Mononuclear cell (primary cell): ENCODE data around the gene ASXL3. TPM values are rescaled to one million over a fixed set of nuclear protein-coding genes. Genes with fewer than 3 reads are reported as not detected.

Source experiments
- H3K27me3 ChIP-seq: 2 replicates; pipeline ENCODE4 v1.6.0; 2011; ENCODE audit warnings: low read length, control low read depth; ENCODE audit not compliant: insufficient read depth
- H3K4me1 ChIP-seq: 2 replicates; pipeline ENCODE4 v1.5.1; 2011; ENCODE audit warnings: mild to moderate bottlenecking, low read length, control low read depth; ENCODE audit not compliant: insufficient read depth
- H3K4me3 ChIP-seq: 2 replicates; pipeline ENCODE4 v1.5.1; 2011; ENCODE audit warnings: mild to moderate bottlenecking, low read length, moderate library complexity
- H3K9me3 ChIP-seq: 2 replicates; pipeline ENCODE4 v1.5.1; 2011; ENCODE audit warnings: low read depth, mild to moderate bottlenecking, control low read depth, low read length
- total RNA-seq: library from RNA; depleted of rRNA; stranded (reverse); fragments of >200 nt; gene quantifications from one replicate; pipeline ENCODE4 v1.2.3, GENCODE V29; 2012

The ASXL3 gene
- total RNA-seq, 1 donor = under 0.01 TPM

DNA sequence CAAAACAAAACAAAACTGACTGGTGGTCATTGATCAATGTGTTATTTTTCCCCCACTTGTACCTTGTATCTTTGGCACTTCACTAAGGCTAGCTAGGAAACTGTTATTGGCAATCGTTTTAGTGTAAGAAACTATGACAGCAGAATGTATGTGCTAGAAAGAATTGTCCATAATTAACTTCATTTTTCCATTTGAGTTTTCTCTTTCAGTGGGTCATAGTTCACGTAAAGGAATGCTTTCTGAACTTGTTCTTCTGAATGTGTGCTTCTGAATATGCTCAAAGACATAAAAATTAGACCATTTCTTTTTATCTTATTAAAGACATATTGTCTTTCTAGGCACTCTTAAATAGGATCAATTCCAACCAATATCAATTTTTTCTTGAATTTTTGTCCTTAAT, 132.2 kb downstream of the ASXL3 start:
- H3K9me3 ChIP-seq = peaks cover 8% of the 10 kb centered on the region

DNA sequence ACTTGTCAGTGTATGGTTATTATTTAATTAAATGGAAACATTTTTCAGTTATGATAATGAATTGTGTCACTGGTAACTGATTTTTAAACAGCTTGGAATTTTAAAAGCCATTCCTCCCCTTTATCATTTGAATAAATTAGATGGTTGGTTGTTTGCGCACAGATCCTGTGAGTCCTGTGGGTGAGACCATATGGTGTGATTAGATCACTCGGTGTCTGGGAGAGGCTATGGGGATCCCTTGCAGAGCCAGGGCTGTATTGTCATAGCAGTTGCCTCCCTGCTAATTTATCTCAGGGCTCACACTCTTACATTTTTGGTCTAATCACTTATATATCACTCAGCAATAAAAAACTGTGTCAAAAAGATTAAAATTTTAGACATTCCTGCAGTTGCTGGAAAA, 133.5 kb downstream of the ASXL3 start:
- H3K9me3 ChIP-seq = peaks cover 3% of the 10 kb centered on the region
- no peaks in the 10 kb centered on the region for H3K27me3 ChIP-seq
- H3K4me1 ChIP-seq = no peaks in the 10 kb centered on the region

More for the DNA sequence above, 132.2 kb downstream of the ASXL3 start:
- no peaks in the 10 kb centered on the region for H3K27me3 ChIP-seq
- H3K4me3 ChIP-seq = no peak overlapping the region
- H3K4me1 ChIP-seq = no peaks in the 10 kb centered on the region

DNA sequence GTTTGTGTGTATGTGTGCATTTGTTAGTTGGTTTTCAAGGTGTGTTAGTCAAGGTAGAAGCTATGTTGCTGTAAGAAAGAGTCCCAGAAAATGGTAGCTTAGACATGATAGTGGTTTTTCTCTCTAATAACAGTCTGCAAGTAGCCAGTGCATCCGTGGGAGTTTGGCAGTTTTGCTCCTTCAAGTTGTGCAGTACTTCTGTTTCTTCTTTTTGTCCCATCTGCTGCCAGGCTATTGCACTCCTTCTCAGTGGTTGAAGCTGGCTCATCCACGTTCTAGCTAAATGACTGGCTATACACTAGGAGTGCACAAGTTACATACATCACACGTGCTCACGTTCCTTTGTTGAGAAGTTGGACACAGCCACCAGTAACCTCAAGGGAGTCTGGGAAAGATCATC, 134.7 kb downstream of the ASXL3 start:
- H3K4me3 ChIP-seq = no peak overlapping the region
- H3K4me1 ChIP-seq = no peaks in the 10 kb centered on the region
- H3K9me3 ChIP-seq = no peaks in the 10 kb centered on the region
- no peaks in the 10 kb centered on the region for H3K27me3 ChIP-seq

More for the DNA sequence above, 133.5 kb downstream of the ASXL3 start:
- H3K4me3 ChIP-seq = no peak overlapping the region

DNA sequence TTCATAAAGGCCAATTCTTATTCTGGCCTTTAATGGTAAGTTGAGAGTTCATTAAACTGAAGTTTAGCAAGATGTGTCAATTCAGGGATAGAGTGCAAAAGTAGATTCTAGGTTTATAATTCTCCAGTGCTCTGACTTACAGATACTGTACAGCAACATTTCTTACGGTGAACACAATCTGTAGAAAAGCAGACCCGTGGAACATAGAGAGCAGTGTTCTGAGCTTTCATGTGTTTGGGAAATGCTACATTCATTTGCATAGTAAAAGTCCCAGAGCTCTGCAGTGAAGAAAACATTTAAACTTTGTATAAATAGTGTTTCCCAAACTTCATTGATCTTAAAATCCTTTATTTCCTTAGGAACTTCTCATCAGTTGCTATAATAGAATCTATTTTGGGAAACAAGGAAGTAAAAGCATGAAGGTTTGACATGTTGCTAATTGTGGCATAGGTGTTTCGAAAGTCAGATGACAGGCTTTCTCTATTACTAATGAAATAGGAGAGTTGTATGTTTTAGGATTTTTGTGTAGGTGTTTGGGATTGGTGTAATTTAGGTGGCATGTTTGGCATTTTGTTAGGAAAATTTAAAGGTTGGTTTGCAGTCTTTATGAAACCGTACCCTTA, 138.2 kb downstream of the ASXL3 start:
- H3K9me3 ChIP-seq = no peaks in the 10 kb centered on the region
- H3K27me3 ChIP-seq = no peaks in the 10 kb centered on the region
- no peak overlapping the region for H3K4me3 ChIP-seq
- H3K4me1 ChIP-seq = no peaks in the 10 kb centered on the region

DNA sequence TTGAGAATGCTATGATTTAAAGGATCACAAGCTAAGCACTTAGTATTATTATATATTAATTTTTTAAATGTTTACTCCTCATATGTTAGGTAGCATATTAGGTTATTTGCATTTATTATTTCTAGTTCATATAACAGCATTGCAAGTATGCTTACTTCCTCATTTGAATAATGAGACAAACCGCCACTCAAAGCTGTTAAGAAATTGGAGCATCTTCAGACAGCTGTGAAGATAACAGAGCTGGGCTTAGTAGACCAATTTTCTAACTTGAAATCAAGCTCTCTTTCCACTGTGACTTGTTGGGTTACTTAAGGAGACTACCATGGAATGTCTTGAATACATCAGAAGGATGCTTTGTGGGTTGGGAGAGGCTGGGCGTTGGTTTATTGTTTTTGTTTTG, 139.3 kb downstream of the ASXL3 start:
- no peaks in the 10 kb centered on the region for H3K27me3 ChIP-seq
- no peaks in the 10 kb centered on the region for H3K9me3 ChIP-seq
- no peaks in the 10 kb centered on the region for H3K4me1 ChIP-seq
- H3K4me3 ChIP-seq = no peak overlapping the region

DNA sequence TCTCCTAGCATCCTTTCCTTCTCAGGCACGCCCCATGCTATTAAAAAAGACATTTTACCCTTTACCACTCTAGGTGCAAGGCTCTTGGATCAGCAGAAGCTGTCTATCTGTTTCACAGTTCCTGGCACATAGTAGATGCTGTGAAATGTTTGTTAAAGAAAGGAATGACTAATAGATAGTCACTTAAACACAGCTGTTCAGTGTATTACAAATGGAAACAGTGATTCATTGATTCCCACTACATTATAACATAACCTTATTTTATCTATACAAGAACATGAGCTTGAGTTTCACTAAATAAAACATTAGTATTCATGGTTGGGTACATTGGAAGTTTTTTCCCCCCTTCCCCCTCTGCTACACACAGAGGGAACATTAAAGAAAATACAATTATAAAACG, 142.1 kb downstream of the ASXL3 start:
- Histone ChIP-seq H3K4me3 (no peak overlapping the region), H3K4me1 (no peaks in the 10 kb centered on the region), H3K27me3 (no peaks in the 10 kb centered on the region), H3K9me3 (no peaks in the 10 kb centered on the region)

DNA sequence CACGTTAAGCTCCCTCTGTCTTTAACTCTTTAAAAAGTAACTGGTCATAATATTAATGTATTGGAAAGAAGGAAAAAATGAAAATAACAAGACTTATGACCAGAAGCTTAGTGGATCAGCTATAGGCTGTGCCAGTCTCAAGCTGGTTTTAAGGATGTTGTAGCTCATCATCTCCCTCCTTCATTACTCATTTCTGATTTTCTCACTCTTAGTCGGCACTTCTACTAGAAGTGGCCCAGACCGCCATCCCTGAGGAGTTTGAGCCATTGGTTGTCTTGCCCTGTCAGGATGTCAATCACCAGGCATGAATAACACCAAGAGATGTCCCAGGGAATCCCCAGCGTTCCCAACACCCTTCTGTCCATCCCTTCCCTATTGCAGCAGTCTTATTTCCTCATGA, 151.5 kb downstream of the ASXL3 start:
- no peaks in the 10 kb centered on the region for H3K27me3 ChIP-seq
- no peak overlapping the region for H3K4me3 ChIP-seq
- H3K4me1 ChIP-seq = no peaks in the 10 kb centered on the region
- H3K9me3 ChIP-seq = no peaks in the 10 kb centered on the region

DNA sequence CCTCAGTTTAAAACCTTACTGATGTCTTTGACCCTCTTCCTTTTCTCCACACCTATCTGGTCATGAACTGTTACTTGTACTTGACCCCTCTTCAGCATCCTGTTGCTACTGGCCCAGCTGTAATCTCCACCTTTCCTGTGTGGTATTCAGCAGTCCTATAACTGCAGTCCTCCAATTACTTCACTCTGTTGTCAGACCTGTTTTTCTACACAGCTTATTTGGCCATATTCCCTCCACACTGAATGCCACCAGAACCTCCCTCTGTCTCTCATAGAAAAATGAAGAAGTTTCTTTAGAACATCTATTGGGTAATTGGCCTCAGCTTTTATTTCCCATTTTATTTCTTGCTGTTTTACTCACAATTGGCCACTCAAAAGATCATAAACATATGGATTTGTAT, 155.4 kb downstream of the ASXL3 start:
- Histone ChIP-seq H3K9me3 (no peaks in the 10 kb centered on the region), H3K27me3 (no peaks in the 10 kb centered on the region), H3K4me3 (no peak overlapping the region), H3K4me1 (no peaks in the 10 kb centered on the region)

DNA sequence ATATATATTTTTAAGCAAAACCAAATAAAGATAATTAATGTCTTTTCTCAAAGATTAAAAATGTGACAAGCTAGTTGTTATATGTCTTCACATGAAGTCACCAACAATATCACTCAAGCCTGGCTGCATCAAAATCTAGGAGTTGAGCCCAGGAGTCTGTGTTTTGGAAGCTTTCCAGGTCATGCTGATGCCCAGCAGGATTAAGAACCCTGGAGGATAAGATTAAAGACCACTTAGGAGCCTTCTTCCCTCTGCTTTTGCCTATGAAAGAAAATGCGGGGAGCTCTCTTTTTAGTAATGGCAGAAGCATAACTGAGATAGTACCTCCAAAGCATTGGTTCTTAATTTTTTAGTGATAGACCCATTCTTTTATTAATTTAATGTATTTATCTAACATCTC, 157.4 kb downstream of the ASXL3 start:
- Histone ChIP-seq H3K4me3 (no peak overlapping the region), H3K4me1 (no peaks in the 10 kb centered on the region), H3K9me3 (no peaks in the 10 kb centered on the region), H3K27me3 (no peaks in the 10 kb centered on the region)

DNA sequence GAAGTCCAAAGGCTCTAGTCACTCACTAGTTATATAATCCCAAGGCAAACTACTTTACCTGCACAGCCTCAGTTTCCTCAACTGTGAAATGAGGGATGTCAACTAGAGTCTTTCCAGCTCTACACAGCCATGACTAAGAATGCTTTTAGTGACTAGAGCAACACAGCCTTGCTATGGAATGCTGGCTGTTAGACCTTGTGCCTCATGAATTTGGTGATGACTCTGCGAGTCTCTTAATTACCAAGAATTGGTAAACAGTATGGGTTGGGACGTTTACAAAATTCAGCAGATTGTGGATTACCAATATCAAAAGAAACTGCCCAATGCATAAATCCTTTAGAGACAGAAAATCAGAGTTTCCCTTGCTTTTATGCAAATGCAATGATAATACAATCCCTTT, 163.7 kb downstream of the ASXL3 start:
- H3K4me1 ChIP-seq = no peaks in the 10 kb centered on the region
- no peaks in the 10 kb centered on the region for H3K27me3 ChIP-seq
- no peaks in the 10 kb centered on the region for H3K9me3 ChIP-seq
- no peak overlapping the region for H3K4me3 ChIP-seq

DNA sequence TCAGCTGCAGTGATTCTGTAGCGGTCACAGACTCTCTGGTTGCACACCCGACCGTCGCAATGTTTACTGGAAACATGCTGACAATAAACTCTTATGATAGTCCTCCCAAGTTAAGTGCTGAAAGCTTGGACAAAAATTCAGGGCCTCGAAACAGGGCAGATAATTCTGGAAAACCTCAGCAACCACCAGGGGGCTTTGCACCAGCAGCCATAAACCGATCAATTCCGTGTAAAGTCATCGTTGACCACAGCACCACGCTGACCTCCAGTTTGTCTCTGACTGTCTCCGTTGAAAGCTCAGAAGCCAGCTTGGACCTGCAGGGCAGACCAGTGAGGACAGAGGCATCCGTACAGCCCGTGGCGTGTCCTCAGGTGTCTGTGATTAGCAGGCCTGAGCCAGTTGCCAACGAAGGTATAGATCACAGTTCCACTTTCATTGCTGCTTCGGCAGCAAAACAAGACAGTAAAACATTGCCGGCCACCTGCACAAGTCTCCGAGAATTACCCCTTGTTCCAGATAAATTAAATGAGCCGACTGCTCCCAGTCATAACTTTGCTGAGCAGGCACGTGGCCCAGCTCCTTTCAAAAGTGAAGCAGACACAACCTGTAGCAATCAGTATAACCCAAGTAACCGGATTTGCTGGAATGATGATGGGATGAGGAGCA, 166.1 kb downstream of the ASXL3 start:
- H3K27me3 ChIP-seq = no peaks in the 10 kb centered on the region
- no peaks in the 10 kb centered on the region for H3K4me1 ChIP-seq
- no peak overlapping the region for H3K4me3 ChIP-seq
- H3K9me3 ChIP-seq = no peaks in the 10 kb centered on the region

DNA sequence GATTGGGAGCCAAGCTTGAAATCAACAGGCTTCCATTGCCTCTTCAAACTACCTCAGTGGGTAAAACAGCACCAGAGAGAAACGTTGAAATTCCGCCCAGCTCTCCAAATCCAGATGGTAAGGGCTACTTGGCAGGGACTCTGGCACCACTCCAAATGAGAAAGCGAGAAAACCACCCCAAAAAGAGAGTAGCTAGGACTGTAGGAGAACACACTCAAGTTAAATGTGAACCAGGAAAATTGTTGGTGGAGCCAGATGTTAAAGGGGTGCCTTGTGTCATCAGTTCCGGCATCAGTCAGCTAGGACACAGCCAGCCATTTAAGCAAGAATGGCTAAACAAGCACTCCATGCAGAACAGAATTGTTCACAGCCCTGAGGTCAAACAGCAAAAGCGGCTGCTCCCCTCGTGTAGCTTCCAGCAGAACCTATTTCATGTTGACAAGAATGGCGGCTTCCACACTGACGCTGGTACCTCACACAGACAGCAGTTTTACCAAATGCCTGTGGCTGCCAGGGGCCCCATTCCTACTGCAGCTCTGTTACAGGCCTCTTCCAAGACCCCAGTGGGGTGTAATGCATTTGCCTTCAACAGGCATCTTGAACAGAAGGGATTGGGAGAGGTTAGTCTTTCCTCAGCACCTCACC, 167.3 kb downstream of the ASXL3 start:
- H3K4me3 ChIP-seq = no peak overlapping the region
- H3K4me1 ChIP-seq = no peaks in the 10 kb centered on the region

DNA sequence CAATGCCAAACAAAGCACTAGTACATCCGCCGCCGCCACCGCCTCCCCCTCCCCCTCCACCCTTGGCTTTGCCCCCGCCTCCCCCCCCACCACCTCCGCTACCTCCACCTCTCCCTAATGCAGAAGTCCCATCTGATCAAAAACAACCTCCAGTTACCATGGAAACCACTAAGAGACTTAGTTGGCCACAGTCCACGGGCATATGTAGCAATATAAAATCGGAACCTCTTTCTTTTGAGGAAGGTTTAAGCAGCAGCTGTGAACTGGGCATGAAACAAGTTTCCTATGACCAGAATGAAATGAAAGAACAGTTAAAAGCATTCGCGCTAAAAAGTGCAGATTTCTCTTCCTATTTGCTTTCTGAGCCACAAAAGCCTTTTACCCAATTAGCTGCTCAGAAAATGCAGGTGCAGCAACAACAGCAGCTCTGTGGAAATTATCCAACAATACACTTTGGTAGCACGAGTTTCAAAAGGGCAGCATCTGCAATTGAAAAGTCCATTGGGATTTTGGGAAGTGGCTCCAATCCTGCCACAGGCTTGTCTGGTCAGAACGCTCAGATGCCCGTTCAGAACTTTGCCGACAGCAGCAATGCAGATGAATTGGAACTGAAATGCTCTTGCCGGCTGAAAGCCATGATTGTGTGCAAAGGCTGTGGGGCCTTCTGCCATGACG, 168.0 kb downstream of the ASXL3 start:
- Histone ChIP-seq H3K9me3 (no peaks in the 10 kb centered on the region), H3K27me3 (no peaks in the 10 kb centered on the region), H3K4me1 (no peaks in the 10 kb centered on the region), H3K4me3 (no peak overlapping the region)

More for the DNA sequence above, 167.3 kb downstream of the ASXL3 start:
- no peaks in the 10 kb centered on the region for H3K27me3 ChIP-seq
- H3K9me3 ChIP-seq = no peaks in the 10 kb centered on the region

DNA sequence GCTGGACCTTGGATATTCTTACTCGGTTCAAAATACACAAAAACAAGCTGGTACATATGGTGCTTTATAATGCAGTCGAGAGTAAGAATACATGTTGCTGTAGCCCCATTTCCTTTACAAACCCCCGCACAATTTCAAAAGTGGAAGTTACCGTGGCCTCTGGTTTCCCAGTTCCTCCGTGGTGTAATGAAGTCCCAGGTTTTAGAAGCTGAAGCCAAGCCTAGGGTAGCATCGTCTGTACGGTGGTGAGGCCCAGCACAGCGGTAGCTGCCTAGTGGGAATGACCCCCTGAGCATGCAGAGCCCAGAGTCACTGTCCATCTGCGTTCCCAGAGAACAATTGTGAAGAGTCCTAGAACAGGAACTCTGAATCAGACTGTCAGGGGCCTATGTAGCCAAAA, 171.8 kb downstream of the ASXL3 start:
- Histone ChIP-seq H3K9me3 (no peaks in the 10 kb centered on the region), H3K4me3 (no peak overlapping the region), H3K27me3 (no peaks in the 10 kb centered on the region), H3K4me1 (no peaks in the 10 kb centered on the region)

DNA sequence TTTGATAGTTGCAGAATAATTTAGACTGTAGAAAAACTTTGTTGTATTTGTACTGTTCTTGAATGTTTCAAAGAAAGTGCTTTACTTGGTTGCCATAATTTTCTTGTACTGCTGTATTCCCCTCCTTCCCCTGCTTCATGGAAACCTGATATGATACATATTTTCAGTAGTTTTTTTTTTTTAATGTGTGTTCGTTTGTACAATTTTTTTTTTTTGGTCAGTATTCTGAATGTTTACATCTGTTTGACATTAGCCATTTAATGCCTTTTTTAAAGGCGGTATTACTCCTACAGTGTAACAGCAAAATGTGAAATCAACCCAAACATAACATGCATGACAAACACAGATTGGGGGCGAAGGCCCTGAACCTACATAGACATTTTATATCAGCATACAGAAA, 172.3 kb downstream of the ASXL3 start:
- Histone ChIP-seq H3K4me1 (no peaks in the 10 kb centered on the region), H3K4me3 (no peak overlapping the region), H3K27me3 (no peaks in the 10 kb centered on the region), H3K9me3 (no peaks in the 10 kb centered on the region)
